Epithelial cell of proximal tubule (primary cell): ENCODE measurements around the gene TAC3. TPM values are rescaled to one million over a fixed set of nuclear protein-coding genes. Genes with fewer than 3 reads are reported as not detected.

Experiments
- DNase-seq: peaks from one replicate; pipeline ENCODE4 v3.0.0-alpha.2; 2011; ENCODE audit warnings: low read depth
- H3K4me3 ChIP-seq: 2 replicates; pipeline ENCODE4 v1.5.1; 2011; ENCODE audit warnings: low read depth, mild to moderate bottlenecking, low read length
- CTCF ChIP-seq: conservative IDR thresholded peaks from 2 replicates; pipeline ENCODE4 v1.5.1; 2012; ENCODE audit warnings: low read depth, mild to moderate bottlenecking, low read length
- total RNA-seq: library from RNA; depleted of rRNA; stranded (reverse); fragments of >200 nt; gene quantifications from 2 replicates; pipeline ENCODE4 v1.2.3, GENCODE V29; 2015

The TAC3 gene
- total RNA-seq, 1 donor from 2014 or later, result not detected

- DNase-seq, result no peak
- no peak overlapping the region for H3K4me3 ChIP-seq
- no peak for TF ChIP-seq CTCF
Measured at GRCh38 chr12:57044889-57045288, 28.6 kb upstream of the TAC3 start.

GRCh38 chr12:57044468-57044867 is 28.1 kb upstream of the TAC3 start:
- no peak for DNase-seq
- no peak for TF ChIP-seq CTCF
- H3K4me3 ChIP-seq, result no peak overlapping the region

- TF ChIP-seq CTCF, result no peak
- DNase-seq, result no peak
Measured at GRCh38 chr12:57042695-57043094, 26.4 kb upstream of the TAC3 start.

GRCh38 chr12:57040750-57041149 is 24.4 kb upstream of the TAC3 start:
- no peak overlapping the region for H3K4me3 ChIP-seq
- no peak for TF ChIP-seq CTCF
- DNase-seq, result no peak

More at GRCh38 chr12:57042695-57043094, 26.4 kb upstream of the TAC3 start:
- H3K4me3 ChIP-seq, result no peak overlapping the region

- no peak for DNase-seq
- TF ChIP-seq CTCF, result no peak
- no peak overlapping the region for H3K4me3 ChIP-seq
Measured at GRCh38 chr12:57040211-57040610, 23.9 kb upstream of the TAC3 start.

- TF ChIP-seq CTCF, result no peak
- H3K4me3 ChIP-seq, result no peak overlapping the region
- DNase-seq, result no peak
Measured at GRCh38 chr12:57039016-57039798, 22.9 kb upstream of the TAC3 start.

- DNase-seq, result no peak
- no peak overlapping the region for H3K4me3 ChIP-seq
- no peak for TF ChIP-seq CTCF
Measured at GRCh38 chr12:57037264-57037663, 20.9 kb upstream of the TAC3 start.
